Measurements from ENCODE around the gene SREK1.

The SREK1 gene

DNA sequence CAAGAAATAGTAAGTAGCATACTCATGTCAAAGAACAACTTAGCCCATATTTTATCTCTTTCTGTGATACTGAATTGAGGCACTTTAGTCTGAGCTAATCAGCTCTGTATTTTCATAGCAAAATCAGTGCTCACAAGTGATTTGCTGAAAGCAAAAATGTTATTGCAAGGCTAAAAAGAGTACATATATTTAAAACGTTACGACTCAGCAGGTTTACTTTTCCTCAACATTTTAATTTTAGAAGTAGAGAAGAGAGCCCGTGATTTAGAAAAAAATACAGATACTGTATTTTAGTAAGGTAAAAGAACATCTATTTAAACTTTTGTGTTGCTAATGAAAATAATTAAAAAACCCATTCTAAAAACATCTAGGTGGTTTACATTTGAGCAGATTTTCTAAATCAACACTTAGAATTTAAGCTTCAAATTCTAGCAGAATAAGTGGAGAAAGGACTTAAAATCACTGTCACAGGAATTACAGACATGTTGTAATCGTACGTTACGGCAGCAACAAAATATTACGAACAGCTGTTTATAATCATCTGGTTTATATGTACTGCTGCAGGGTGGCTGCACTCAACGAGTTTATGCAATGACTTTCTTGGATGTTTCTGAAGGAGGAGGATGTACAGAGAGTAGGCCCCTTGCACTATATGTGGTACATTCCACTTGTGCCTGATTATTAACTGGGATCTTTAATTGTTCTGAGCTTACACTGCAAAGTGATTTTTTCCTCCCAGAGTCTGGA, 20.1 kb downstream of the SREK1 start:
- 100% methylated on average over 5 of the region's 8 CpGs for WGBS (ENCODE audit: insufficient coverage)
- Histone ChIP-seq H3K4me3 (ENCODE audit: control insufficient read depth in 1 of 7, extremely low read depth in 1 of 7, insufficient read depth in 4 of 7, low read depth in 2 of 7, low read length in 6 of 7) (no peak overlapping the region), H3K27ac (ENCODE audit: insufficient read depth in 1 of 2, low read depth in 1 of 2, low read length in 2 of 2, poor library complexity in 1 of 2, severe bottlenecking in 2 of 2) (no peak overlapping the region), H3K36me3 (ENCODE audit: control insufficient read depth in 4 of 4, insufficient read depth in 4 of 4, low read length in 3 of 4) (peaks cover 21 to 84% (median 52%) of the 10 kb centered on the region in 4 experiments), H3K9me3 (ENCODE audit: control extremely low read depth in 1 of 5, control insufficient read depth in 4 of 5, insufficient read depth in 2 of 5, low read depth in 1 of 5, low read length in 4 of 5) (no peaks in the 10 kb centered on the region), H3K27me3 (replicated peaks in 2 of 5; ENCODE audit: control insufficient read depth in 4 of 5, insufficient read depth in 5 of 5, low read length in 4 of 5) (no peaks in the 10 kb centered on the region), H3K4me1 (ENCODE audit: control extremely low read depth in 1 of 4, control insufficient read depth in 4 of 4, insufficient read depth in 4 of 4, low read length in 3 of 4) (no peaks in the 10 kb centered on the region)
- POLR2A ChIA-PET: no interaction called here
- DNase-seq: no peak
- CTCF ChIA-PET: interaction anchor here (0.8 to 1.3 kb wide), 2 partner anchors 10 to 403 kb away, joined by 3 to 4 read pairs; no protein-coding TSS in a partner anchor

DNA sequence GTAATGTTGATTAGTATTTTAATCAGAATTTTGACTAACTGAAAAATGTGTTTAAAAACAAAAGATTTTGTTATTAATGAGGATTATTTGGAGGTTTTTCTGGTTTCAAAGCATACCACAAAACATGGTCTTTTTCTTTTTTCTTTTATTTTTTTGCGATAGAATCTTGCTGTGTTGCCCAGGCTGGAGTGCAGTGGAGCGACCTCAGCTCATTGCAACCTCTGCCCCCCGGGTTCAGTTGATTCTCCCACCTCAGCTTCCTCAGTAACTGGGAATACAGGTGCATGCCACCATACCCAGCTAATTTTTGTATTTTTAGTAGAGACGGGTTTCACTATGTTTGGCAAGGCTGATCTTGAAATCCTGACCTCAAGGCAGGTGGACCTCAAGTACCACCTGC, 24.1 kb downstream of the SREK1 start:
- Histone ChIP-seq H3K27ac (ENCODE audit: insufficient read depth in 1 of 2, low read depth in 1 of 2, low read length in 2 of 2, poor library complexity in 1 of 2, severe bottlenecking in 2 of 2) (no peak overlapping the region), H3K27me3 (replicated peaks in 2 of 5; ENCODE audit: control insufficient read depth in 4 of 5, insufficient read depth in 5 of 5, low read length in 4 of 5) (no peaks in the 10 kb centered on the region), H3K9me3 (ENCODE audit: control extremely low read depth in 1 of 5, control insufficient read depth in 4 of 5, insufficient read depth in 2 of 5, low read depth in 1 of 5, low read length in 4 of 5) (no peaks in the 10 kb centered on the region), H3K4me1 (ENCODE audit: control extremely low read depth in 1 of 4, control insufficient read depth in 4 of 4, insufficient read depth in 4 of 4, low read length in 3 of 4) (peaks cover 0 to 3% (median 1%) of the 10 kb centered on the region in 4 experiments), H3K36me3 (ENCODE audit: control insufficient read depth in 4 of 4, insufficient read depth in 4 of 4, low read length in 3 of 4) (peaks cover 23 to 69% (median 50%) of the 10 kb centered on the region in 4 experiments), H3K4me3 (ENCODE audit: control insufficient read depth in 1 of 7, extremely low read depth in 1 of 7, insufficient read depth in 4 of 7, low read depth in 2 of 7, low read length in 6 of 7) (no peak overlapping the region)
- ChIA-PET POLR2A (interaction anchor here (0.5 kb wide), 1 partner anchor 212 kb away, joined by 3 read pairs; no protein-coding TSS in a partner anchor), CTCF (interaction anchor here (0.8 to 1.0 kb wide), 2 partner anchors 13 to 15 kb away, joined by 4 read pairs; no protein-coding TSS in a partner anchor)
- 93% methylated on average over 3 of the region's 4 CpGs for WGBS (ENCODE audit: insufficient coverage)
- DNase-seq: no peak

DNA sequence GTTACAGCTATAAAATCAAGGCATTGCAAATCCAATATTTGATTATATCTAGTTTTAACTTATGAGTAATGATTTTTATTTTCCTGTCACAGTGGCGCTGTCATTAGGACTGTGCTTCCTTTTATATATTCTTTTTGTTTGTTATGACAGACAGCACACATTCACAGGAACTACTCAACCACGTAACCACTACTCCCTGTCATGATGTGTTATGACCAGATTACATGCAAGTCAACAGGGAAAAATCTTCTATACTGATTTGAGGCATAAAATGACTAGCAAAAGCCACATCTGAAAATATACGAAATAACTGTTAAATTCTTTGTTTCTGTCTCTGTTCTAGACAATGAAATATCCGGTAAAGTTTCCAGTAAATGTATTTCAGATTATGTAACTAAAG, 25.4 kb downstream of the SREK1 start:
- ChIA-PET CTCF (interaction anchor here (0.6 to 1.8 kb wide), 2 partner anchors 11 to 13 kb away, joined by 3 read pairs; no protein-coding TSS in a partner anchor), POLR2A (no interaction called here)
- no peaks in the 10 kb centered on the region for H3K9me3 ChIP-seq (ENCODE audit: control extremely low read depth in 1 of 5, control insufficient read depth in 4 of 5, insufficient read depth in 2 of 5, low read depth in 1 of 5, low read length in 4 of 5)
- H3K27ac ChIP-seq (ENCODE audit: insufficient read depth in 1 of 2, low read depth in 1 of 2, low read length in 2 of 2, poor library complexity in 1 of 2, severe bottlenecking in 2 of 2): no peak overlapping the region
- no peaks in the 10 kb centered on the region for H3K27me3 ChIP-seq (replicated peaks in 2 of 5; ENCODE audit: control insufficient read depth in 4 of 5, insufficient read depth in 5 of 5, low read length in 4 of 5)
- H3K4me1 ChIP-seq (ENCODE audit: control extremely low read depth in 1 of 4, control insufficient read depth in 4 of 4, insufficient read depth in 4 of 4, low read length in 3 of 4): peaks cover 0 to 3% (median 1%) of the 10 kb centered on the region in 4 experiments
- peak in 2 of 3 donors; percentile 41 to 56 for DNase-seq
- no CpG with 5 or more reads among the region's 4 CpGs for WGBS (ENCODE audit: insufficient coverage)
- H3K4me3 ChIP-seq (ENCODE audit: control insufficient read depth in 1 of 7, extremely low read depth in 1 of 7, insufficient read depth in 4 of 7, low read depth in 2 of 7, low read length in 6 of 7): no peak overlapping the region
- peaks cover 21 to 67% (median 45%) of the 10 kb centered on the region in 4 experiments for H3K36me3 ChIP-seq (ENCODE audit: control insufficient read depth in 4 of 4, insufficient read depth in 4 of 4, low read length in 3 of 4)

DNA sequence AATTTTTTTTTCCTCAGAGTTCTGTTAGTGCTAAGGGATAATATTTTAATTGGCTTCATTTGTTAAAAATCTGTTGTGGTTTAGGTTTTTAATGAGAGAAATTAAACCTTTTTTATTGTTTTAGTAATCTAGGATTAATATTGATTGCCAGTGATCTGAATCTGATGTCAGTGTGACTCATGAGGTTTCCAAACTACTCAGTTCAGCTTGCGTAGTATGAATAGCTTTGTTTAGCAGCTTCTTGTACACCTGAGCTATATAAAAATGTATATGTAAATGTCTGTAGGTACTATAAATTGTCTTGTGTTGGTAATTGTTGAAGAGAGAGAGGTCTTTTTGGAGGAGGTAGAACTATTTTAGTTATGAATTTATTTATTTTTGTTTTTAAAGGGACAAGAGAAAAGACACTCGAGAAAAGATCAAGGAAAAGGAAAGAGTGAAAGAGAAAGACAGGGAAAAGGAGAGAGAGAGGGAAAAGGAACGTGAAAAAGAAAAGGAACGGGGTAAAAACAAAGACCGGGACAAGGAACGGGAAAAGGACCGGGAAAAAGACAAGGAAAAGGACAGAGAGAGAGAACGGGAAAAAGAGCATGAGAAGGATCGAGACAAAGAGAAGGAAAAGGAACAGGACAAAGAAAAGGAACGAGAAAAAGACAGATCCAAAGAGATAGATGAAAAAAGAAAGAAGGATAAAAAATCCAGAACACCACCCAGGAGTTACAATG, 26.3 kb downstream of the SREK1 start:
- 97% methylated on average over 10 of the region's 10 CpGs for WGBS (ENCODE audit: insufficient coverage)
- Histone ChIP-seq H3K9me3 (ENCODE audit: control extremely low read depth in 1 of 5, control insufficient read depth in 4 of 5, insufficient read depth in 2 of 5, low read depth in 1 of 5, low read length in 4 of 5) (no peaks in the 10 kb centered on the region), H3K4me3 (ENCODE audit: control insufficient read depth in 1 of 7, extremely low read depth in 1 of 7, insufficient read depth in 4 of 7, low read depth in 2 of 7, low read length in 6 of 7) (no peak overlapping the region), H3K27me3 (replicated peaks in 2 of 5; ENCODE audit: control insufficient read depth in 4 of 5, insufficient read depth in 5 of 5, low read length in 4 of 5) (no peaks in the 10 kb centered on the region), H3K36me3 (ENCODE audit: control insufficient read depth in 4 of 4, insufficient read depth in 4 of 4, low read length in 3 of 4) (peaks cover 20 to 67% (median 44%) of the 10 kb centered on the region in 4 experiments), H3K4me1 (ENCODE audit: control extremely low read depth in 1 of 4, control insufficient read depth in 4 of 4, insufficient read depth in 4 of 4, low read length in 3 of 4) (peaks cover 0 to 3% (median 1%) of the 10 kb centered on the region in 4 experiments), H3K27ac (ENCODE audit: insufficient read depth in 1 of 2, low read depth in 1 of 2, low read length in 2 of 2, poor library complexity in 1 of 2, severe bottlenecking in 2 of 2) (no peak overlapping the region)
- no peak for DNase-seq
- CTCF ChIA-PET: interaction anchor here (0.6 to 1.8 kb wide), 5 partner anchors 8 to 22 kb away, joined by 3 read pairs; no protein-coding TSS in a partner anchor
- POLR2A ChIA-PET: no interaction called here

DNA sequence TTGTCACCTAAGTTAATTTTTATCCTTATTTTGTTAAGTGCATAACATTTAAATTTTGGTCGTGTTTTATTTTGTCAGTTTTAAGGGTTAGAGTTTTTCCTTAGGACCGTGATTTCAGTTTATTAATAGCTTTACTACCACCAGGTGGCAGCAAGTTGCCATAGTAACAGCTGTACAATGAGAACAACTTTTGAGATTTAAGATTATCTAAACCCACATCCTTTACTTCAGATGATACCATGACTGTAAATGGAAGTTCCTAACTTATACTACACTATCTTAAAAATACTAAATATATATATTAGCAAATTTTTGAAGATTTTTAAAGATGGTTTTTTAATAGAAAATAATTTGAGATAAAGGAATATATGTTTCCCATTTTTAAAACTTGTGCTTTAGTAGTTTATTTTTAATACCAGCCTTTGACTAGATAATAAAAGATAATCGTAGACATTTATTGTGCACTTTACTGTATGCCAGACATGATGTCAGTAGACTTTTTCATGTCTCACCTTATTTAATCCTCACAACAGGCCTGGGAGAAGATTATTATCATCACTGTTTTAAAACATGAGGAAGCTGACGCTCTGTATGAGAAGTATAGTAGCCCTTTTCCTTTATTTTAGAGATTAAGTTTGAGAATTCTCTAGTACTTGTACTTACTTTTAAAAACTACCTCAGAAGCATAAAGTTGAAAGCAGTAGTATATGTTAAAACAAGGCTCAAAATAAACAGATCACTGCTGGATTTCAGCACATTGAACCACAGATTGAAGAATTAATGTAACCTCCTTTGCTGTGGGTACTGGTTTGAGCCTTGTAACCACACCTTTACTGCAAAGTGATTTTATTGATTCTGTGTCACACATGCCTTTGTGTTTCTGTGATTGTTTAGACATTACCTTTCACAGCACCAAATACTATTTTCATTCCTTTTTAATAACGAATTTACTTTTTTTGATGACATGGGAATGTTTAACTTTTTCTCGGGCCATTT, 27.5 kb downstream of the SREK1 start:
- ChIA-PET POLR2A (no interaction called here), CTCF (interaction anchor here (0.6 to 1.6 kb wide), 2 partner anchors 10 to 41 kb away, joined by 3 read pairs; no protein-coding TSS in a partner anchor)
- DNase-seq: peak; percentile 63 to 87 (median 84)
- no peaks in the 10 kb centered on the region for H3K9me3 ChIP-seq (ENCODE audit: control extremely low read depth in 1 of 5, control insufficient read depth in 4 of 5, insufficient read depth in 2 of 5, low read depth in 1 of 5, low read length in 4 of 5)
- peaks cover 10 to 71% (median 41%) of the 10 kb centered on the region in 4 experiments for H3K36me3 ChIP-seq (ENCODE audit: control insufficient read depth in 4 of 4, insufficient read depth in 4 of 4, low read length in 3 of 4)
- H3K4me3 ChIP-seq (ENCODE audit: control insufficient read depth in 1 of 7, extremely low read depth in 1 of 7, insufficient read depth in 4 of 7, low read depth in 2 of 7, low read length in 6 of 7): no peak overlapping the region
- no peak overlapping the region for H3K27ac ChIP-seq (ENCODE audit: insufficient read depth in 1 of 2, low read depth in 1 of 2, low read length in 2 of 2, poor library complexity in 1 of 2, severe bottlenecking in 2 of 2)
- WGBS (ENCODE audit: insufficient coverage): no CpG with 5 or more reads among the region's 6 CpGs
- H3K4me1 ChIP-seq (ENCODE audit: control extremely low read depth in 1 of 4, control insufficient read depth in 4 of 4, insufficient read depth in 4 of 4, low read length in 3 of 4): peaks cover 0 to 3% (median 1%) of the 10 kb centered on the region in 4 experiments
- H3K27me3 ChIP-seq (replicated peaks in 2 of 5; ENCODE audit: control insufficient read depth in 4 of 5, insufficient read depth in 5 of 5, low read length in 4 of 5): no peaks in the 10 kb centered on the region

DNA sequence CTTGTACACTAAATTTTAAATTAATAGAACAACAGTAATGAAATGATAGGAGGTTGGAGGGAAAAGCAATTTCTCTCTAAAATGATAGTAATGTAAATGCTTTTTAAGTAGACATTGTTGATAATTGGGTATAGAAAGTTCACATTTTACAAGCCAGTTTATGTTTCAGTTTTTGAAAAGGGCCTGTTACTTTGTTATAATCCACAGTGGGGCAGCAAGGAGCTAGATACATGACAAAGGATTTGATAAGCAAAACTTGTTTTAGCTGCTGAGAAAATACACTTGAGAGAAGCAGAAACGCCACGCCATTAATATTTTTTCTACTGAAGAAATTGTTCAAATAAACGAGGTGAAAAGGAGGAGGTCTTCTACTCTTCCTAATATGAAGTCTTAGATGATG, 30.2 kb downstream of the SREK1 start:
- Histone ChIP-seq H3K4me1 (ENCODE audit: control extremely low read depth in 1 of 4, control insufficient read depth in 4 of 4, insufficient read depth in 4 of 4, low read length in 3 of 4) (peaks cover 0 to 3% (median 1%) of the 10 kb centered on the region in 4 experiments), H3K27ac (ENCODE audit: insufficient read depth in 1 of 2, low read depth in 1 of 2, low read length in 2 of 2, poor library complexity in 1 of 2, severe bottlenecking in 2 of 2) (no peak overlapping the region), H3K9me3 (ENCODE audit: control extremely low read depth in 1 of 5, control insufficient read depth in 4 of 5, insufficient read depth in 2 of 5, low read depth in 1 of 5, low read length in 4 of 5) (no peaks in the 10 kb centered on the region), H3K36me3 (ENCODE audit: control insufficient read depth in 4 of 4, insufficient read depth in 4 of 4, low read length in 3 of 4) (peaks cover 14 to 87% (median 48%) of the 10 kb centered on the region in 4 experiments), H3K4me3 (ENCODE audit: control insufficient read depth in 1 of 7, extremely low read depth in 1 of 7, insufficient read depth in 4 of 7, low read depth in 2 of 7, low read length in 6 of 7) (no peak overlapping the region), H3K27me3 (replicated peaks in 2 of 5; ENCODE audit: control insufficient read depth in 4 of 5, insufficient read depth in 5 of 5, low read length in 4 of 5) (no peaks in the 10 kb centered on the region)
- ChIA-PET POLR2A (no interaction called here), CTCF (interaction anchor here (1.0 to 1.7 kb wide), 3 partner anchors 9 to 34 kb away, joined by 3 to 4 read pairs (median 4); no protein-coding TSS in a partner anchor)
- DNase-seq: peak; percentile 13 to 56 (median 56)
- 77% methylated on average over 3 of the region's 3 CpGs for WGBS (ENCODE audit: insufficient coverage)

Data from common myeloid progenitor, CD34-positive (primary cell).